Natural killer cell (primary cell): ENCODE results near the gene FAM83E. TPM values are rescaled to one million over a fixed set of nuclear protein-coding genes. Genes with fewer than 3 reads are reported as not detected.

Experiments
- ATAC-seq, 3 donors: fragments of 150-1000 bp in 2 of 3; fragments of 200-7000 bp in 1 of 3; cut with Tn5 transposase; 1 replicate in 1 of 3; 2 replicates in 2 of 3; pipeline ENCODE4 v1.10.0; 2021; ENCODE audit warnings: mild to moderate bottlenecking in 2 of 3, moderate library complexity in 2 of 3
- DNase-seq, 2 donors: peaks; one replicate each; pipeline versions ENCODE4 v3.0.0 to v3.0.0-alpha.2; 2013 to 2021; ENCODE audit warnings: mixed read lengths in 1 of 2
- H3K27ac ChIP-seq: one replicate; pipeline ENCODE4 v1.5.1; 2013; ENCODE audit warnings: mild to moderate bottlenecking, low read length
- H3K27me3 ChIP-seq: one replicate; pipeline ENCODE4 v1.6.1; 2013; ENCODE audit warnings: low read length; ENCODE audit not compliant: control insufficient read depth, insufficient read depth
- H3K36me3 ChIP-seq: one replicate; pipeline ENCODE4 v1.6.1; 2013; ENCODE audit warnings: low read length; ENCODE audit not compliant: control insufficient read depth, insufficient read depth
- H3K4me1 ChIP-seq: one replicate; pipeline ENCODE4 v1.6.1; 2013; ENCODE audit warnings: low read length; ENCODE audit not compliant: control insufficient read depth, insufficient read depth
- H3K4me3 ChIP-seq: one replicate; pipeline ENCODE4 v1.5.1; 2013; ENCODE audit warnings: low read length
- H3K9me3 ChIP-seq: one replicate; pipeline ENCODE4 v1.6.1; 2013; ENCODE audit warnings: low read length; ENCODE audit not compliant: control insufficient read depth, insufficient read depth
- H3K27ac Mint-ChIP-seq, 2 donors: one replicate each; pipeline ENCODE4 v1.8.0; 2022; ENCODE audit warnings: mild to moderate bottlenecking in 2 of 2, mixed read lengths in 2 of 2, moderate library complexity in 1 of 2
- H3K27me3 Mint-ChIP-seq, 2 donors: one replicate each; pipeline ENCODE4 v1.8.0; 2022; ENCODE audit warnings: low read depth in 2 of 2, mixed read lengths in 2 of 2
- H3K36me3 Mint-ChIP-seq: one replicate; pipeline ENCODE4 v1.8.0; 2022; ENCODE audit warnings: mixed read lengths
- H3K4me1 Mint-ChIP-seq, 2 donors: one replicate each; pipeline ENCODE4 v1.8.0; 2022; ENCODE audit warnings: mixed read lengths in 2 of 2
- H3K4me3 Mint-ChIP-seq: one replicate; pipeline ENCODE4 v1.8.0; 2022; ENCODE audit warnings: mild to moderate bottlenecking, moderate library complexity, mixed read lengths
- H3K9me3 Mint-ChIP-seq, 2 donors: one replicate each; pipeline ENCODE4 v1.8.0; 2022; ENCODE audit warnings: mixed read lengths in 2 of 2
- WGBS: methylation state at CpG from one replicate; pipeline ENCODE4 v1.1.7; 2013; ENCODE audit warnings: missing lambda C conversion rate; ENCODE audit not compliant: insufficient coverage; 5-methylcytosine and 5-hydroxymethylcytosine counted together
- intact Hi-C: fragments of 100-400 bp; cut with micrococcal nuclease; formaldehyde crosslinking; loops from one replicate; pipeline ENCODE4 v1.14.2; 2022
- total RNA-seq, 4 donors: library from RNA; stranded (reverse); fragments of 120-200 nt in 1 of 4; gene quantifications; one replicate each; pipeline versions ENCODE4 v1.2.3 to v1.2.4, GENCODE V29; 2013 to 2022
- TF ChIP-seq, protein P1 (sequence below): fragments of 200-600 bp; IDR thresholded peaks from one replicate; pipeline ENCODE4 v1.8.0; 2022; ENCODE audit warnings: antibody characterized with exemption

FAM83E gene
- total RNA-seq, 3 donors from 2014 or later (not counting 1 experiment from before 2014, with no cell fraction given) = 0.70 to 1.3 (median 1.1) TPM

DNA sequence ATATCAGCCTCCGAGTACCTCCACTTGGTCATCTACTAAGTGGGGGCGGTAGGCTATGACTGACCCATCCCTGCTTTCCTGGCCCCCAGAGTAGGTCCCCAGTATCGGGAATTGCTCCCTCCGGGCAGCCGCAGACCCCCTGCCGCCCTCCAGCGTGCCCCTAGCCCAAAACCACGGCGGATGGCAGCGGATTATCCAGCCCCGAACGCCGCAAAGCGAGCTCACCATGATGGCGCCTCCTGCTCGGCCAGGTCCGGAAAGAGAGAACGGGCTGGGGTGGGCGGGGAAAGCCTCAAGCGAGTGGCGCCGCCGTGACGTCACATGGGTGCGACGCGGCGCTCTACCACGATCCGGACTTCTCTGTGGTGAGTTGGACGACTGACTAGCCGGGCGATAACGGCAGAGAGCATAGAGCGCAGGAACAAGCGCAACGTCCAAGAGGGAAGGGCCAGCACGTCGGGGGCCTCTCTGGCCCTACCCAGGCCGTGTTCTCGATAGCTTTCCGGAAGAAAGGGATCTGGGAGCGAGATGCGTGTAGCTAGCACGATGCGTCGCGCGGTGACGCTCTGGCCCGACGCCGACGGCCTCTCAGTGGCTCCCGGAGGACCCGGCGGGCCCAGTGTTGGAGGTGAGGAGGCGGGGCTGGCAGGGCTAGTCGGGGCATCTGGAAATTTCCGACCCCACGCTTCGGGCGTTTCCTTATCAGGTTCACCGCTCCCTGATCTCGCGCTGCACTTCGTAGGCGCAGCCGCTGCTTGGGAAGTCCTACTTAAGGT lies 4.2 kb upstream of the FAM83E start, which contains the start of the genes RPL18 and SPHK2:
TSS of gene RPL18 (minus strand) at position 263 of the 776 bp plus-strand sequence. CDS start at position 228, 35 bp downstream.
TSS of gene SPHK2 (plus strand) at position 591 of the 776 bp plus-strand sequence. CDS start 1,009 bp downstream, outside the sequence.
- ATAC-seq (peak; percentile 79 to 94 (median 83)), DNase-seq (peak; percentile 94 to 99)
- no peaks in the 10 kb centered on the region for H3K9me3 ChIP-seq
- H3K9me3 Mint-ChIP-seq = no peaks in the 10 kb centered on the region
- peaks cover 46 to 50% of the 10 kb centered on the region in 2 donors for H3K4me1 Mint-ChIP-seq
- TF ChIP-seq, protein P1, sequence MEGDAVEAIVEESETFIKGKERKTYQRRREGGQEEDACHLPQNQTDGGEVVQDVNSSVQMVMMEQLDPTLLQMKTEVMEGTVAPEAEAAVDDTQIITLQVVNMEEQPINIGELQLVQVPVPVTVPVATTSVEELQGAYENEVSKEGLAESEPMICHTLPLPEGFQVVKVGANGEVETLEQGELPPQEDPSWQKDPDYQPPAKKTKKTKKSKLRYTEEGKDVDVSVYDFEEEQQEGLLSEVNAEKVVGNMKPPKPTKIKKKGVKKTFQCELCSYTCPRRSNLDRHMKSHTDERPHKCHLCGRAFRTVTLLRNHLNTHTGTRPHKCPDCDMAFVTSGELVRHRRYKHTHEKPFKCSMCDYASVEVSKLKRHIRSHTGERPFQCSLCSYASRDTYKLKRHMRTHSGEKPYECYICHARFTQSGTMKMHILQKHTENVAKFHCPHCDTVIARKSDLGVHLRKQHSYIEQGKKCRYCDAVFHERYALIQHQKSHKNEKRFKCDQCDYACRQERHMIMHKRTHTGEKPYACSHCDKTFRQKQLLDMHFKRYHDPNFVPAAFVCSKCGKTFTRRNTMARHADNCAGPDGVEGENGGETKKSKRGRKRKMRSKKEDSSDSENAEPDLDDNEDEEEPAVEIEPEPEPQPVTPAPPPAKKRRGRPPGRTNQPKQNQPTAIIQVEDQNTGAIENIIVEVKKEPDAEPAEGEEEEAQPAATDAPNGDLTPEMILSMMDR = no peak
- H3K36me3 Mint-ChIP-seq = no peaks in the 10 kb centered on the region
- H3K27ac ChIP-seq = peak within 1 kb of the TSS; percentile 65
- peaks cover 33% of the 10 kb centered on the region for H3K36me3 ChIP-seq
- H3K4me3 Mint-ChIP-seq = peak within 1 kb of the TSS; percentile 96
- peak within 1 kb of the TSS; percentile 99 for H3K4me3 ChIP-seq
- no peaks in the 10 kb centered on the region for H3K27me3 Mint-ChIP-seq
- intact Hi-C loops = loop anchor here (2.0 kb wide), 1 partner anchor 18 kb away; the partner anchor contains the start of gene DBP
- WGBS = under 1% methylated on average over 69 of the region's 69 CpGs
- peak within 1 kb of the TSS; percentile 97 to 99 for H3K27ac Mint-ChIP-seq
- H3K4me1 ChIP-seq = peaks cover 54% of the 10 kb centered on the region
- no peaks in the 10 kb centered on the region for H3K27me3 ChIP-seq

DNA sequence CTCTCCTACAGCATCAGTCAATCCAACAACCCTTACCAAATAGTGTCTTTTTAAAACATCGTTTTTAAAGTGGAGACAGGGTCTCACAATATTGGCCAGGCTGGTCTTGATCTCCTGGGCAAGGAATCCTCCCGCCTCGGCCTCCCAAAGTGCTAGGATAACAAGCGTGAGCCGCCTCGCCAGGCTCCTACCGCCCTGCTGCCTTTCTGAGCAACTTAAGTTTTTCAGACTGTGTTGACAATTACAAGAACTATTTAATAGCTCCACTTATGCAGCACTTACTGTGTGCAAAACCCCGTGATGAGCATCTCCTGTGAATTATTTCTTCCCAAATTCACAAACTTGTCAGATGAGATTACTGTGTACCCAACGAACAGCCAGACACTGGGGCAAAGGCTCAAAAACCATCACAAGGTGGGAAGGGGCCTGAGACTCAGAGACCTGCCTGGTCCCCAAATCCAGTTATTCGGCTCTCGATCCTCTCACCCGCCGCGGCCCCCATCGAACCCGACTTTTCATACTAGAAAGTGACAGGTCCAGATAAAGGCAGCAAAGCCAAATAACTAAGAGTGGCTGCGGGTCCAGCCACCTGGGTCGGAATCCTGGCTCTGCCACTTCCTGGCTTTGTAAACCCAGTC lies 3.5 kb upstream of the FAM83E start:
- Histone ChIP-seq H3K27me3 (no peaks in the 10 kb centered on the region), H3K4me3 (peak overlapping the region; percentile 99), H3K27ac (peak overlapping the region; percentile 65), H3K4me1 (peaks cover 48% of the 10 kb centered on the region), H3K36me3 (peaks cover 33% of the 10 kb centered on the region), H3K9me3 (no peaks in the 10 kb centered on the region)
- 1% methylated on average over 18 of the region's 18 CpGs for WGBS
- Mint-ChIP-seq H3K27ac (peak overlapping the region; percentile 97 to 99), H3K4me3 (peak overlapping the region; percentile 96), H3K4me1 (peaks cover 39 to 43% of the 10 kb centered on the region in 2 donors), H3K27me3 (no peaks in the 10 kb centered on the region), H3K36me3 (no peaks in the 10 kb centered on the region), H3K9me3 (no peaks in the 10 kb centered on the region)
- DNase-seq (no peak), ATAC-seq (no peak)
- intact Hi-C loops = loop anchor here (2.0 kb wide), 1 partner anchor 18 kb away; the partner anchor contains the start of gene DBP
- TF ChIP-seq, protein P1 = no peak

DNA sequence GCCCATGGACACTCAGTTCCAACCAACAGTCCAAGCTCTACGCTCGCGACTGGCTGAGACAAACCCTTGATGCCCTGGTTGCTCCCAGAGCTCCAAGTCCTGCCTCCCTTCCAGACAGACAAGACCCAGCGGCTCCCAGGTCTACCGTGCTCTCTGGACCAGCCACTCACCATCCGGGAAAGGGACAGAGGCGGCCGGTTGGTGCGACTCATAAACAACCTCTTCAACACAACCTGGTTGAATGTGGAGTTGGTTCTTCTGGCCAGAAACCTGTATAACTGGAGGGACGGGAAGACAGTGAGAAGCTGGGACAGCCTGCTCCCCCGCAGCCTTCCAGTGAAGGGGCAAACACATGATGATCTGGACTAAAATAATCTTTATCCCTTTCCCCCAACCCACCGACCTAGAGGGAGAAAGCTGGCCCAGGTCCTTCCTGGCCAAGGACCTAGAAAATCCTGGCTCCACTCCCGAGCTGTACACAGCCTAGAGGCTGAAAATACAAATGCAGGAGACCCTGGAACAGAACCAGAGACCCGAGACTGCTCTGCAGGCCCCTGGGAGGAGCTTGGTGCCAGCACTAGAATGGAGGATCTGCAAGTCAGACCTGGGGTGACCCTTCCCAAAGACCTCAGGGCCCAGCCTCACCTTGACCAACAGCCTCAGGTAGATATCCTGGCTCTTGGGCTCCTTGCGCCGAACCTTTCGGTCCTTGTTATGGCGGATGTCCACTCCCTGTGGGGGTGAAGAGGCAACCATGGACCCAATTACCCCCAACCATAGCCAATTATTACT lies 2.5 kb upstream of the FAM83E start:
- no peak for ATAC-seq
- 79% methylated on average over 13 of the region's 18 CpGs for WGBS
- Histone ChIP-seq H3K4me1 (peaks cover 40% of the 10 kb centered on the region), H3K36me3 (peaks cover 33% of the 10 kb centered on the region), H3K9me3 (no peaks in the 10 kb centered on the region), H3K4me3 (no peak overlapping the region), H3K27me3 (no peaks in the 10 kb centered on the region), H3K27ac (peak overlapping the region; percentile 65)
- Mint-ChIP-seq H3K36me3 (no peaks in the 10 kb centered on the region), H3K27me3 (no peaks in the 10 kb centered on the region), H3K4me1 (peaks cover 36 to 40% of the 10 kb centered on the region in 2 donors), H3K9me3 (no peaks in the 10 kb centered on the region), H3K27ac (peak overlapping the region; percentile 97 to 99), H3K4me3 (peak overlapping the region; percentile 96)
- intact Hi-C loops = no loop called here
- TF ChIP-seq, protein P1 = no peak
- DNase-seq = no peak
